Mucosa of rectum (tissue), 2 donors: ENCODE measurements around the gene GJA10.

Experiments used
- H3K27ac ChIP-seq, 2 donors: one replicate each; pipeline ENCODE4 v1.7.0; 2013; ENCODE audit warnings: inconsistent platforms in 2 of 2, low read depth in 2 of 2, low read length in 2 of 2
- H3K27me3 ChIP-seq, 2 donors: one replicate each; pipeline ENCODE4 v1.7.0; 2013; ENCODE audit warnings: low read length in 2 of 2; ENCODE audit not compliant: control insufficient read depth in 2 of 2, insufficient read depth in 2 of 2
- H3K36me3 ChIP-seq, 2 donors: one replicate each; pipeline ENCODE4 v1.7.0; 2013; ENCODE audit warnings: low read length in 2 of 2; ENCODE audit not compliant: control insufficient read depth in 2 of 2, insufficient read depth in 2 of 2
- H3K4me1 ChIP-seq, 2 donors: one replicate each; pipeline ENCODE4 v1.7.0; 2013; ENCODE audit warnings: low read length in 2 of 2, mild to moderate bottlenecking in 1 of 2; ENCODE audit not compliant: control insufficient read depth in 2 of 2, insufficient read depth in 2 of 2
- H3K4me3 ChIP-seq, 2 donors: one replicate each; pipeline ENCODE4 v1.7.0; 2013; ENCODE audit warnings: low read length in 2 of 2
- H3K9ac ChIP-seq, 2 donors: one replicate each; pipeline ENCODE4 v1.7.0; 2013; ENCODE audit warnings: low read length in 2 of 2, low read depth in 1 of 2, mild to moderate bottlenecking in 1 of 2
- H3K9me3 ChIP-seq, 2 donors: one replicate each; pipeline ENCODE4 v1.7.0; 2013; ENCODE audit warnings: low read length in 2 of 2; ENCODE audit not compliant: control insufficient read depth in 2 of 2
- donor health status: healthy.
- donor health status: Normal muscosa, but diverticular disease.

The GJA10 gene

DNA sequence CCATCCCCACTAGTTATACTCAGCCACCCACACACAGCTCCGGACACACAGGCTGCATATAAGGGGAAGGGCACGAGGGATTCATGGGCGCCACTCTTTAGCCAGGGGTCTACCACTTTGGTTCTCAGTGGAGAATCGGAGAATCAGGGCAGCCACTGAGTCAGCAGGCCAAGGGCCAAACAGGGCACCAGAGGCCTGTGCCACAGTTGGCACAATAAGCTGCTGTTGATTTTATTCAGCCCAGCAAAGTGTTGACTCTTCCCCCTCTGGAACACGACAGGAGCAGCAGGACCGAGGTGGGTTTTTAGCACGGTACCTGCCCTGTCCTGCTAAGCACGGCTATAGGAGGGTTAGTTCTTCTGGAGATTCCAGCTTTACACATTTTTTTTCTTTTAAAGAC, 48.3 kb downstream of the GJA10 start:
- Histone ChIP-seq H3K4me1 (peaks cover 6 to 7% of the 10 kb centered on the region in 2 donors), H3K9me3 (no peaks in the 10 kb centered on the region), H3K27me3 (no peaks in the 10 kb centered on the region), H3K4me3 (no peak overlapping the region), H3K9ac (no peak overlapping the region), H3K36me3 (no peaks in the 10 kb centered on the region), H3K27ac (no peak overlapping the region)

DNA sequence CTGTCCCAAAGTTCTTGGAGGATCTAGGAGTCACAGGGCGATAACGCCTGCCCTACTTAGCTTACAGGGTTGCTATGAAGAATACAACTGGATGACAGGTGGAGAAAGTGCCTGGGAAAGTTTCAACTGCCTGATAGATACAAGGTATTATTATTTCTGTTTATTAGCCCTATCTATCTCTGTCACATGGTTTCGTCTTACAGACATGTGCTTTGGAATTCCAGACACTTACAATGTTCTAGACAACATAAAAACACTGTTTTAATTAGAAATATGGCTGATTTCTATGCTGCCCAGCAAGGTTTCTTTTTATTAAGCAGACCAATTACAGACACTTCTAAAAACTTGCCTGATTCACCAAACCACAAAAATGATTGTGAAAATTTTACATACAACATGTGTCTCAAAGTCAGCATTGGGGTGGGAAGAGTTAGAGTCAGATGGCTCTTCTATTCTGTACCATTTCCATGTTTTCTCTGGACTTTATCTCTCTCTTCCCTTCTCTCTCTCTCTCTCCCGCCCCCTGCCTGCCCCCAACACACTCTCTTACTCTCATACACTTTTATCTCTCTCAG, 50.0 kb downstream of the GJA10 start:
- Histone ChIP-seq H3K36me3 (no peaks in the 10 kb centered on the region), H3K27ac (no peak overlapping the region), H3K4me1 (peaks cover 6 to 7% of the 10 kb centered on the region in 2 donors)

DNA sequence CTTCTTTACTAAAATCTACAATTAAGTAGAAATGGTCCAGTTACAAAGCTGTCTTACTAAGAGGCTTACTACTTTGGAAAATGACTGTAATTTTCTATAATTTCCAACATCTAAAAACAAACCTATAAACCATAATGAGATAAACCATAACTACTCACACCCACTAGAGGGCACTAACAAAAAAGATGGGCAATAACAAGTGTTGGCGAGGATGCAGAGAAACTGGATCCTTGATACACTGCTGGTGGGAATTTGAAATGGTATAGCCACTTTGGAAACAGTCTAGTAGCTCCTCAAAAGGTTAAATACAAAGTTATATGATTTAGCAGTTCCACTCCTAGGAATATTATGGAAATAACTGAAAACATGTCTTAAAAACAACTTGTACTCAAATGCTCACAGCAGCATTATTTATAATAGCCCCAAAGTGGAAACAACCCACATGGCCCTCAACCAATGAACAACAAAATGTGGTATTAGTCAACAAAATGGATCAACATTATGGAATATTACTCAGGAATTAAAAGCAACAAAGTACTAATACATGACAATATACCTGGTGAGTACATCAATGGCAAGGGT, 50.6 kb downstream of the GJA10 start:
- Histone ChIP-seq H3K4me3 (no peak overlapping the region), H3K4me1 (peaks cover 6 to 7% of the 10 kb centered on the region in 2 donors), H3K27me3 (no peaks in the 10 kb centered on the region), H3K9ac (no peak overlapping the region), H3K27ac (no peak overlapping the region), H3K9me3 (no peaks in the 10 kb centered on the region), H3K36me3 (no peaks in the 10 kb centered on the region)

More for the DNA sequence above, 50.0 kb downstream of the GJA10 start:
- H3K9me3 ChIP-seq = no peaks in the 10 kb centered on the region
- no peaks in the 10 kb centered on the region for H3K27me3 ChIP-seq
- H3K4me3 ChIP-seq = no peak overlapping the region
- no peak overlapping the region for H3K9ac ChIP-seq
